ENCODE results near the gene UBALD2. TPM values are rescaled to one million over a fixed set of nuclear protein-coding genes. Genes with fewer than 3 reads are reported as not detected.
A peak's percentile ranks its signal among the peaks of the same experiment; 100 is the strongest.
"Not testable (repeated sequence)": the region's sequence is repeated elsewhere in the genome, so short reads cannot be mapped to it uniquely, and the experiment has no call there.

UBALD2 gene
- polyA plus RNA-seq (ENCODE audit: insufficient read depth in 1 of 5, insufficient read length in 5 of 5, low replicate concordance in 1 of 5) = 10 to 100 TPM; 20.4 to 47.9 (median 25.2) TPM
- long read RNA-seq, donor 1, transcript UBALD2-203 (2 exons, 660 nt) = minor isoform, 7 of 91 reads
- long read RNA-seq, donor 1, transcript UBALD2-201 (3 exons, 1,593 nt) = major isoform, 74 of 91 reads
- long read RNA-seq, donor 1, partial matches to known transcripts = 10 of 91 reads
- long read RNA-seq, donor 1, other reads (novel, unspliced or antisense) = 0 of 91 reads
- long read RNA-seq, donor 2, transcript UBALD2-201 (3 exons, 1,593 nt) = major isoform, 29 of 30 reads
- long read RNA-seq, donor 2, partial matches to known transcripts = 0 of 30 reads
- long read RNA-seq, donor 2, other reads (novel, unspliced or antisense) = 0 of 30 reads
- long read RNA-seq, donor 3, transcript UBALD2-203 (2 exons, 660 nt) = minor isoform, 8 of 47 reads
- long read RNA-seq, donor 3, transcript UBALD2-201 (3 exons, 1,593 nt) = major isoform, 38 of 47 reads
- long read RNA-seq, donor 3, partial matches to known transcripts = 0 of 47 reads
- long read RNA-seq, donor 3, other reads (novel, unspliced or antisense) = 0 of 47 reads
- long read RNA-seq, donor 4, transcript UBALD2-201 (3 exons, 1,593 nt) = major isoform, 23 of 25 reads
- long read RNA-seq, donor 4, partial matches to known transcripts = 0 of 25 reads
- long read RNA-seq, donor 4, other reads (novel, unspliced or antisense) = 0 of 25 reads
- long read RNA-seq, donor 5, transcript UBALD2-201 (3 exons, 1,593 nt) = major isoform, 42 of 50 reads
- long read RNA-seq, donor 5, partial matches to known transcripts = 6 of 50 reads
- long read RNA-seq, donor 5, other reads (novel, unspliced or antisense) = 0 of 50 reads
- long read RNA-seq, donor 6, transcript UBALD2-201 (3 exons, 1,593 nt) = major isoform, 47 of 53 reads
- long read RNA-seq, donor 6, transcript UBALD2-203 (2 exons, 660 nt) = minor isoform, 5 of 53 reads
- long read RNA-seq, donor 6, partial matches to known transcripts = 0 of 53 reads
- long read RNA-seq, donor 6, other reads (novel, unspliced or antisense) = 0 of 53 reads
- long read RNA-seq, donor 7, transcript UBALD2-201 (3 exons, 1,593 nt) = major isoform, 19 of 21 reads
- long read RNA-seq, donor 7, partial matches to known transcripts = 0 of 21 reads
- long read RNA-seq, donor 7, other reads (novel, unspliced or antisense) = 0 of 21 reads
- long read RNA-seq, donor 8, transcript UBALD2-201 (3 exons, 1,593 nt) = major isoform, 6 of 14 reads
- long read RNA-seq, donor 8, partial matches to known transcripts = 5 of 14 reads
- long read RNA-seq, donor 8, other reads (novel, unspliced or antisense) = 0 of 14 reads

- peak; percentile 98 to 99 for DNase-seq
Observed at GRCh38 chr17:76264755-76265623, at the start of gene UBALD2. Gene UBALD2, plus strand, starts transcription at chr17:76265348. Its CDS starts 158 bp downstream, at chr17:76265506.

- DNase-seq = no peak
Observed at GRCh38 chr17:76217081-76217480, 48.1 kb upstream of the UBALD2 start.

- DNase-seq = no peak
Observed at GRCh38 chr17:76219670-76220383, 45.3 kb upstream of the UBALD2 start.

- DNase-seq = no peak
Observed at GRCh38 chr17:76223802-76224201, 41.3 kb upstream of the UBALD2 start.

- not testable (repeated sequence) for DNase-seq
Observed at GRCh38 chr17:76225373-76226086, 39.6 kb upstream of the UBALD2 start.

- not testable (repeated sequence) for DNase-seq
Observed at GRCh38 chr17:76226749-76227148, 38.4 kb upstream of the UBALD2 start.

GRCh38 chr17:76232342-76232741, 32.8 kb upstream of the UBALD2 start:
- DNase-seq = peak; percentile 55 to 68

- no peak for DNase-seq
Observed at GRCh38 chr17:76233588-76234353, 31.4 kb upstream of the UBALD2 start.

- DNase-seq = no peak
Observed at GRCh38 chr17:76234354-76234679, 30.8 kb upstream of the UBALD2 start.

- no peak for DNase-seq
Observed at GRCh38 chr17:76235883-76236282, 29.3 kb upstream of the UBALD2 start.

- DNase-seq = no peak
Observed at GRCh38 chr17:76236603-76237002, 28.5 kb upstream of the UBALD2 start.

- DNase-seq = no peak
Observed at GRCh38 chr17:76237859-76238313, 27.3 kb upstream of the UBALD2 start.

- DNase-seq = no peak
Observed at GRCh38 chr17:76238847-76239537, 26.2 kb upstream of the UBALD2 start.

- no peak for DNase-seq
Observed at GRCh38 chr17:76239538-76240274, 25.4 kb upstream of the UBALD2 start.

GRCh38 chr17:76240461-76241203, 24.5 kb upstream of the UBALD2 start, which contains the start of gene RNF157:
Gene RNF157, minus strand, starts transcription at chr17:76240493. Its CDS starts 253 bp downstream, at chr17:76240240.
- DNase-seq = peak; percentile 65 to 70

- DNase-seq = peak in 1 of 2 donors; percentile 54
Observed at GRCh38 chr17:76241204-76241538, 24.0 kb upstream of the UBALD2 start.
